Neutrophil (primary cell): Measurements from ENCODE around the gene ATF6.
"Not testable (repeated sequence)": the region's sequence is repeated elsewhere in the genome, so short reads cannot be mapped to it uniquely, and the experiment has no call there.

ENCODE experiments used
- H3K27ac ChIP-seq: fragments of 200-600 bp; sonication (generic); 2 replicates; pipeline ENCODE4 v1.5.1; 2016; ENCODE audit warnings: mild to moderate bottlenecking, moderate library complexity
- H3K27me3 ChIP-seq: fragments of 200-600 bp; sonication (generic); 2 replicates; pipeline ENCODE4 v1.6.0; 2016; ENCODE audit warnings: mild to moderate bottlenecking
- H3K36me3 ChIP-seq: fragments of 200-600 bp; sonication (generic); 2 replicates; pipeline ENCODE4 v1.5.1; 2017
- H3K4me1 ChIP-seq, 2 experiments: fragments of 200-600 bp in 1 of 2; sonication (generic) in 1 of 2; 1 replicate in 1 of 2; 2 replicates in 1 of 2; pipeline versions ENCODE4 v1.5.1 to v1.6.1; 2013 to 2016; ENCODE audit warnings: low read depth in 1 of 2, low read length in 1 of 2, mild to moderate bottlenecking in 1 of 2, moderate library complexity in 1 of 2; ENCODE audit not compliant: control insufficient read depth in 1 of 2, insufficient read depth in 1 of 2
- H3K4me3 ChIP-seq, 2 experiments: fragments of 200-600 bp in 1 of 2; sonication (generic) in 1 of 2; 1 replicate in 1 of 2; 2 replicates in 1 of 2; pipeline ENCODE4 v1.5.1; 2013 to 2016; ENCODE audit warnings: low read depth in 1 of 2, low read length in 1 of 2, mild to moderate bottlenecking in 1 of 2, moderate library complexity in 1 of 2
- H3K9me3 ChIP-seq: fragments of 200-600 bp; sonication (generic); 2 replicates; pipeline ENCODE4 v1.5.1; 2016
- TF ChIP-seq, protein P1 (sequence below): fragments of 200-600 bp; sonication (generic); IDR thresholded peaks from 2 replicates; pipeline ENCODE4 v1.5.1; 2016; ENCODE audit warnings: antibody characterized with exemption

ATF6 gene

DNA sequence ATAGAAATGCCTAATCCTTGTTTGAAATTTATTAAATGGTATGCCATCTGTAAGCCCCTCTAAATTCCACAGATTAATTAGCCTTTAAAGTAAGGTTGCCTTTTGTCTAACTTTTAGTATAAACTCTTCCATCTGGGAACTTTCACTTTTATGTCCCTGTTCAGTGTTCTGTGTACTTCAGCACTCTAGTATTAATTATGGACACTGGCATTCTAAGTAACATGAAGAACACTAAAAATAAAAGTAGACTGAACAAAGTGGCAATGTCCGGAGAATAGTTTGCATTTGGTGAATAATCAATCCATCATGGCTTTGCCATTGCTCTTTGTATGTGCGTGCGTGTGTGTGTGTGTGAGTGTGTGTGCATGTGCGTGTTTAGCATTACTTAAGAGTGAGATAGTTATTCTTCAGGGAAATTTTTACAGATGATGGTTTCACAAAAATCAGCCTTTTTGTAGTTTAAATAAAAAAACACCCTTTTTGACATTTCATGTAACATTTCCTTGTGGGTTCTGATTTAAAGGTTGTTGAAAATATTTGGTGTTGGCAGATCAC, 51.1 kb downstream of the ATF6 start:
- Histone ChIP-seq H3K27me3 (no peaks in the 10 kb centered on the region), H3K9me3 (no peaks in the 10 kb centered on the region), H3K36me3 (peaks cover 35% of the 10 kb centered on the region), H3K4me1 (no peaks in the 10 kb centered on the region), H3K27ac (no peak overlapping the region), H3K4me3 (no peak overlapping the region)
- TF ChIP-seq, protein P1, sequence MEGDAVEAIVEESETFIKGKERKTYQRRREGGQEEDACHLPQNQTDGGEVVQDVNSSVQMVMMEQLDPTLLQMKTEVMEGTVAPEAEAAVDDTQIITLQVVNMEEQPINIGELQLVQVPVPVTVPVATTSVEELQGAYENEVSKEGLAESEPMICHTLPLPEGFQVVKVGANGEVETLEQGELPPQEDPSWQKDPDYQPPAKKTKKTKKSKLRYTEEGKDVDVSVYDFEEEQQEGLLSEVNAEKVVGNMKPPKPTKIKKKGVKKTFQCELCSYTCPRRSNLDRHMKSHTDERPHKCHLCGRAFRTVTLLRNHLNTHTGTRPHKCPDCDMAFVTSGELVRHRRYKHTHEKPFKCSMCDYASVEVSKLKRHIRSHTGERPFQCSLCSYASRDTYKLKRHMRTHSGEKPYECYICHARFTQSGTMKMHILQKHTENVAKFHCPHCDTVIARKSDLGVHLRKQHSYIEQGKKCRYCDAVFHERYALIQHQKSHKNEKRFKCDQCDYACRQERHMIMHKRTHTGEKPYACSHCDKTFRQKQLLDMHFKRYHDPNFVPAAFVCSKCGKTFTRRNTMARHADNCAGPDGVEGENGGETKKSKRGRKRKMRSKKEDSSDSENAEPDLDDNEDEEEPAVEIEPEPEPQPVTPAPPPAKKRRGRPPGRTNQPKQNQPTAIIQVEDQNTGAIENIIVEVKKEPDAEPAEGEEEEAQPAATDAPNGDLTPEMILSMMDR: no peak

DNA sequence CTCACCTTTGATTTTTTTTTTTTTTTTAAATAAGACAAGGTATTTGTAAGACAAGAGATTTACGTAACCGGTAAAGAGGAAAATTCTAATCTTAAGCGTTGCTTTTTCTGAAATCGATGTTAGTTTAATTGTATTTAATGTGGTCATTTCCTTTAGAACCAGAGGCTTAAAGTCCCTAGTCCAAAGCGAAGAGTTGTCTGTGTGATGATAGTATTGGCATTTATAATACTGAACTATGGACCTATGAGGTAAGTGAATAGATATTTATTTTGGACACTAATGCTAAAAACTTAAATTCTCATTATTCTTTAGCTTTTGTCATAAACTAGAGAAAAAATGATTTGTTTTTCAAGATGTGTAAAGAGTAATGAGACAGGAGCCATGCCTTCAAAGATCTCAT, 54.8 kb downstream of the ATF6 start:
- H3K27me3 ChIP-seq: no peaks in the 10 kb centered on the region

DNA sequence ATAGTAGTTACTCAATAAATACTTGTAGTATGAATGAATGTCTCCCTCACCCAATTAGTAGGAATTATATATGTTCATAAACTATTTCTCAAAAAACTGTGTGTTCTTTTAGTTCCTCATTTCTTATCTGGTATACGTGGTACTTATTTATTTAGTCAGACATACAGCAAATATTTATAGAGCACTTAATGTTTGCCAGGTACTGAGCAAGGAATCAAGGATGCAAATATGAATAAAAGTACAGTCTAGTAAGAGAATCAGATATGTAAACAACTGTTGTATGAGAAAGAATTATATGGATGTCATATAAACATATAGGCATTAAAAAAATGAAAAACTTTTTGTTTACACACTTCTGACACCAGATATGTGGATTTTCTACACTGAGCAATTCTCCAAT, 58.5 kb downstream of the ATF6 start:
- H3K4me3 ChIP-seq: no peak overlapping the region
- no peak overlapping the region for H3K27ac ChIP-seq
- no peaks in the 10 kb centered on the region for H3K4me1 ChIP-seq
- peaks cover 51% of the 10 kb centered on the region for H3K36me3 ChIP-seq
- no peaks in the 10 kb centered on the region for H3K27me3 ChIP-seq
- TF ChIP-seq, protein P1: no peak
- H3K9me3 ChIP-seq: no peaks in the 10 kb centered on the region

More for the DNA sequence above, 54.8 kb downstream of the ATF6 start:
- no peaks in the 10 kb centered on the region for H3K4me1 ChIP-seq
- H3K4me3 ChIP-seq: no peak overlapping the region
- H3K9me3 ChIP-seq: no peaks in the 10 kb centered on the region
- no peak overlapping the region for H3K27ac ChIP-seq
- peaks cover 50% of the 10 kb centered on the region for H3K36me3 ChIP-seq
- TF ChIP-seq, protein P1: no peak

DNA sequence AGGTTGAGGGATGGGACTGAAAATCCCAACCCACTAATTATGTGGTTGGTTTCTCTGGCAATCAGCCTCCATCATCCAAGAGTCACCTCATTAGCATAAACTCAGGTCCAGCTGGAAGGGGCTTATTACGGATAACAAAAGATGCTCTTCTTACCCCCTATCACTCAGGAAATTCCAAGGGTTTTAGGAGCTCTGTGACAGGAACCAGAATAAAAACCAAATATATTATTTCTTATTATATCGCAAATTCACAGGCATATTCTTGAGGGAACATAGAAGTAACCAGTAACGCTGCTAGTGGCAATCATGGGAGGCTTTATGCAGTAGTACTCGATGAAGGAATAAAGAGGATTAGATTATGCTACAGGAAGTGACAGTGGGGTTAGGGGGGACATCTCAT, 59.7 kb downstream of the ATF6 start:
- TF ChIP-seq, protein P1: no peak
- no peak overlapping the region for H3K4me3 ChIP-seq
- peaks cover 38% of the 10 kb centered on the region for H3K36me3 ChIP-seq
- no peaks in the 10 kb centered on the region for H3K4me1 ChIP-seq
- no peak overlapping the region for H3K27ac ChIP-seq
- H3K9me3 ChIP-seq: no peaks in the 10 kb centered on the region
- no peaks in the 10 kb centered on the region for H3K27me3 ChIP-seq

DNA sequence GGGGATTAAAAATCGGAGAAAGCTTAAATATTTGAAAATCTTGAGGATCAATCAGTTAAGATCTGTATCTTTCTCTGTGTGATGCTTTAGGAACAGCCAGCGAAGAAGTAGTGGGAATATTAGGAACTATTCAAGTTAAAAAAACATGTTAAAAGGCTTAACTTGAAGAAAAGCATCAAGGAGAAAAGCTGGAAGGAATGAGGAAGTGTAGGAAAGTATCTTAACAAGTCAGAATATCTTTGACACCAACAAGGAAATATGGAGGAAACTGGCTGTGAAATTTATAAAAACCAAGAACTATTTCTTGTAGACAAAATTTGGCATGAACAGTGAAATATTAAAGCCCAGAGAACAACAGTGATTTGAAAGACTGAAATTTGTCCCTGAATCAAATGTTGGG, 60.4 kb downstream of the ATF6 start:
- no peak overlapping the region for H3K4me3 ChIP-seq
- H3K27ac ChIP-seq: no peak overlapping the region
- H3K9me3 ChIP-seq: no peaks in the 10 kb centered on the region
- H3K27me3 ChIP-seq: no peaks in the 10 kb centered on the region
- H3K36me3 ChIP-seq: peaks cover 32% of the 10 kb centered on the region
- no peaks in the 10 kb centered on the region for H3K4me1 ChIP-seq
- TF ChIP-seq, protein P1: no peak

DNA sequence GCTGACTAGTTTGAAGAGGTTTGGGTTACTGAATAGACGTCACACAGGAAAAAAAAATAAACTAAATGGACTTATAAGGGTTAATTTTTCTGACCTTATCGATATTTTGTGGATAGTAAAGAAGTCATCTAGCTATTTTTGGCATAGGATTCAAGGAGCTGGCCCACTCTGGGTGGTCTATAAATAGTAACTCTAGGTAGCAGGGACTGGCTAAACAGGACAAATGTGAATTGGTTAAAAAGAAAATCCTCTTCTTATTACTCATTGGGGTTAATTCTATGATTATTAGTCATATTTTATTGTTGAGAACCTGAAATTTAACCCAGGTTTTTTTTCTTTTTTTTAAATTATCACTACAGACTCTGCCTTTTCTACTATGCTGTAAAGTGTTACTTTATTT, 61.7 kb downstream of the ATF6 start:
- Histone ChIP-seq H3K27me3 (no peaks in the 10 kb centered on the region), H3K4me1 (no peaks in the 10 kb centered on the region), H3K9me3 (no peaks in the 10 kb centered on the region), H3K36me3 (peaks cover 22% of the 10 kb centered on the region), H3K4me3 (no peak overlapping the region), H3K27ac (no peak overlapping the region)
- TF ChIP-seq, protein P1: no peak

DNA sequence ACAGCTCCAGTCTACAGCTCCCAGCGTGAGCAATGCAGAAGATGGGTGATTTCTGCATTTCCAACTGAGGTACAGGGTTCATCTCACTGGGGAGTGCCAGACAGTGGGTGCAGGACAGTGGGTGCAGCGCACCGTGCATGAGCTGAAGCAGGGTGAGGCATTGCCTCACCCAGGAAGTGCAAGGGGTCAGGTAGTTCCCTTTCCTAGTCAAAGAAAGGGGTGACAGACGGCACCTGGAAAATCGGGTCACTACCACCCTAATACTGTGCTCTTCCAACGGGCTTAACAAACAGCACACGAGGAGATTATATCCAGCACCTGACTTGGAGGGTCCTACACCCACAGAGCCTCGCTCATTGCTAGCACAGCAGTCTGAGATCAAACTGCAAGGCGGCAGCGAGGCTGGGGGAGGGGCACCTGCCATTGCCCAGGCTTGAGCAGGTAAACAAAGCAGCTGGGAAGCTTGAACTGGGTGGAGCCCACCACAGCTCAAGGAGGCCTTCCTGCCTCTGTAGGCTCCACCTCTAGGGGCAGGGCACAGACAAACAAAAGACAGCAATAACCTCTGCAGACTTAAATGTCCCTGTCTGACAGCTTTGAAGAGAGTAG, 66.3 kb downstream of the ATF6 start:
- not testable (repeated sequence) for H3K4me1 ChIP-seq, H3K27me3 ChIP-seq, H3K4me3 ChIP-seq, H3K9me3 ChIP-seq, H3K36me3 ChIP-seq, H3K27ac ChIP-seq
